GM18951 (cell line): Measurements from ENCODE around the gene TBC1D5.

ENCODE experiments used
- POLR2A ChIP-seq: IDR thresholded peaks from 4 replicates; pipeline ENCODE4 v1.6.1; 2011; ENCODE audit warnings: mild to moderate bottlenecking; ENCODE audit not compliant: insufficient read length, insufficient read depth; ENCODE audit errors: extremely low read depth
- in situ Hi-C: fragments of 300-500 bp; cut with MboI; formaldehyde crosslinking; loops from one replicate; pipeline ENCODE4 v1.12.0; 2022; ENCODE audit warnings: low sequenced_read_pairs, mixed read lengths, inconsistent platforms; ENCODE audit not compliant: unreplicated experiment

The TBC1D5 gene

DNA sequence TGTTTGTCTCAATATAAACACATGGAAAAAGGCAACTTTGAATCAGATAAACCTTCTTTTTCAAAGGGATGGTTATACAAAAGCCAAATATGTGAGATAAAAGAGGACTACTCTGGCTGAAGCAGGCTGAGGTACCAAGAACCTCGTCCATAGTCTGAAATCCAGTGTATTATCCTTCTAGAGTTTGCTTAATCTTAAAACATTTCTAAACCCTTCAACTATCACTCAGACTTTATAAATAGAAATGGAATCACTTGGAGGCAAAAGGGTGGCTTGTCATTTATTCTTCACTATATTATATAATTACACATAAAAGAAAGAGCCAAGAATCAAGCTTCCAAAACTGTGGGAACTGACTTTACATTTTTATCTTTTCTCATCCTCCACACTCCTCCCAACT, 554.1 kb downstream of the TBC1D5 start:
- in situ Hi-C loops = no loop called here
- TF ChIP-seq POLR2A = no peak

DNA sequence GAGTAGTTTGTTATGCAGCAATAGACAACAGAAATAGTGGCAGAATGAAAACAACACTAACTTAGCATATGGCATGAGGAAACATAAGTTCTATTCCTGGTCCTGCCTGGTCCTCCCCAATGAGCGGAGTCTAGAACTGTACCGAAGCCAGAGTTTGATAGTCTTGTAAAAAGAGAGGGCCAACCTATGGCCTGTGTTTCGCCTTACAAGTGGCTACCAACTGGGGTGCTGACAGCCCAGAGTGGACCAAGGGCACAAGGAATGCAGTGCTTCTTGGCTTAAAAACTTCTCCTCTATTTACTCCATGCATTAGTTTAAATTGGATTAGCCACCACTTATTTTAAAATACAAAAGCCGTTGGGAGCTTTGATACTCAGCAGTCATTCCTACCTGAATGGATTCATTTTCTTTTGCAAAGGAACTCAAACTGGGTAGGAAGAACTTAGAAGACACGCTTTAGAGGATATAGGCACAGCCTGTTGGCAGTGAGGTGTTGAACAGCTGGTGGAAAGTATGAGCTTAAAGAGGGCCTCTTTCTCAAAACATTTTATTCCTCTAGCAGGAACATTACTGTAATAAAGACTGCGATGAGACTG, 554.7 kb downstream of the TBC1D5 start:
- in situ Hi-C loops = no loop called here
- TF ChIP-seq POLR2A = no peak

DNA sequence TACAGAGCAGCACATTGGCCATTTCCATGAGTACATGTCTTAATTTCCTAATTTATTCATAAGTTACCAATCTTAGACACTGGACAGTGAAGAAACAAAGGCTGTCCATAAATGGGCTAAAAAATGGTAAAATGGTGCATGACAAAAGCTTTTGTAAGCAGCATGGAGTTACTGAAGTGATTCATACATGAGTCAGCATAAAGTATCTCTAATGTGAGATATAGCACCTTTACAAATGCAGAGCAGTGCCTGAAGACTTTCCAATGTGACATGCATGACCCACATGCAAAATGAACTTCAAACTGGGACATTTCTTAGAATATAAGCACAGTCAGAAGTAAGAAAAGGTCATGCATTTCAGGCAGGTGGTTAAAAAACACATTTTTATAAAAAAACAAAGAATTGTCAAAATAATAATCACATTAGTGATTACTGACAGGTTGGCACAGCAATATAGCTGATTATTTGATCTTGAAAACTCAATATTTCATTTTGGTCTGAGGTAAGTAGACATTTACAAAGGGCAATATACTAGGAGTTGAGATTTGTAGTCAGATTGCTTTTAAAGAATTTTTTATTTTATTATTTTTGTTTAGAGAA, 558.4 kb downstream of the TBC1D5 start:
- in situ Hi-C loops = no loop called here
- TF ChIP-seq POLR2A = no peak

DNA sequence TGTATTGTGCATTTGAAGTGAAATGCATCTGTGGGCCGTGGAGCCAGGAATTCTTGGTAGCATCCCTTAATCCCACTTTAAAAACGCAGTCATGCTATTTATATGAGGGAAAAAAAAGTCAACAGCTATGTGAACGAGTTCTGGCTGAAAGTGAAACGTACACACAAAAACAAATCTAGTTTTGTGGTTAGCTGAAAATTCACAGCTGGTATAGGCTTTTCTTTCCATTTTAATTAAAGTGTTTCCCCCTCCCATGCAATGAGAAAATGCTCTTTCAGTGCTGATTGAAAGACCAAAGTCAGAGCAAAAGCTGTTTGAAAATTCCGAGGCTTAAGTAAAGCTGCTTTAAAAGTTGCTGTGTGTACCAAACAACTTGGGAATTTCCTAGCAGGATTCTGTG, 560.3 kb downstream of the TBC1D5 start:
- in situ Hi-C loops = no loop called here
- no peak for TF ChIP-seq POLR2A

DNA sequence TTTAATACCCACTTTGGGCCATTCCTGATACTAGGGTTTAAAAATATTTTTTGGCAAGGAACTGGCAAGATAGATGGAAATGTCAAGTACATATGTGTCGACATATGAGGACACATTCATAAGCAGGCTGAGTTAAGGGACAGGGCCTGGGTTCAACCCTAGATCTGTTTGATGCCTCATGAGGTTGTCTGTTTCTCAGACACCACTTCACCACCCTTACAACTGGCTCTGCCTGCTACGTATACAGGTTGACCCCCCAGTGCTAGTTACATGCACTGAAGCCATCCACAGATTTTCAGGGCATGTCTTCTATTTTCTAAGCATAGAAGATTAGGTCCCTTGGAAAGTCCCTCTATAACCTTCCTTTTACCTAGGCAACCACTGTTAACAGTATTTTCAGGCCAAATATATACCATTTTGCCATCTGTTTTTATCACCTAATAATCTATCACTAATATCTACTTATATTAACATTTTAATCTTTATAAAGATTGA, 561.0 kb downstream of the TBC1D5 start:
- TF ChIP-seq POLR2A = no peak
- in situ Hi-C loops = no loop called here

DNA sequence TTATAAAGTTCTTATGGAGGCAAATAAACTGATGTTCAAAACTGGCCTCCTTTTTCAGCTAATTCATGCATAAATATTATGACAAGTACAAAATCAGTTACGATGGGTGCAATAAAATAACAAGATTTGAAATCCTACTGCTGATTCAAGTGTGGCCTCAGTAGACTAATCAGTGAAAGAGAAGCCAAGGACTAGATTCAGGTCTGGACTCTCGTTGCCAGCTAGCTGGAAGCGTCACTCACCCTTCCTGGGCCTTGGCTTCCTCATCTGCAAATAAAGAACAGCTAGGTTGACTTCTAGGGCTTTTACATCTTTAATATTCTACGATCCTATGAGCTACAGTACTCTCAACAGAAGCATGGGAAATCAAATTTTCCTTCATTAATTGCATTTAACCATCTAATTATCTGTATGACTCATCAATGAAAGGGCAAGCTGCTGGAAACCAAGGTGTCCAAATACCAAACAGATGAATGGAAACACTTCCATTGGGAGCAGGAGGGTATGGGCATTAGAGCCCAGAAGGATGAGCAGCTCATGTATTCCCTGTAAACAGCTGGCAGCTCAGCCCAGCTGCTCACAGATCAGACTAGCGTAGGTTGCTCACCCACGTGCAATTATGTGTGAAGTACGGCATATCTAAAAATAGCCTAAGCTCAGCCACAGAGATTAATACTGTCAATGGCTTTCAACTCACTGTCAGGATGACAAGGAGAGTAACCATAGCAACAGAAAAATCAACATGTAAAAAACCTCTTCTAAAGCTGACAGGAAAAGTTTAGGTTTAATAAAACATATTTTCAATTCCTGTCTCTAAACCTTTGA, 562.8 kb downstream of the TBC1D5 start:
- in situ Hi-C loops = no loop called here
- TF ChIP-seq POLR2A = no peak

DNA sequence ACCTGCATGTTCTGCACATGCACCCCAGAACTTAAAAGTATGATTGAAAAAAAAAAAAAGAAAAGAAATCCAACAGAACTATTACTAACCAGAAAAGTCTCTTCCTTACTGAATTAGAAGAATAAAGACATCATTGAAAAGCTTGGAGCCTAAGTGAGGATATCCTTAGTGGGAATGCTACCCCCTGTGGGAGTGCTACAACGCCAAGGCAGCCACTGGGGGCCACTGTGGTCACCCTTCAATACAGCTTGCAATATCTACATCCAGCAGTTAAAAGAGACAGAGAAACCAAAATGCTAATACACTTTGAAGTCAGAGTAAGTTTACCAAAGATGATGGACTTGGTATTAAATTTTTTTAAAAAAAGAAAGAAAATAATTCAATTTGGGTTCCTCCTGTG, 565.7 kb downstream of the TBC1D5 start:
- in situ Hi-C loops = no loop called here
- no peak for TF ChIP-seq POLR2A

DNA sequence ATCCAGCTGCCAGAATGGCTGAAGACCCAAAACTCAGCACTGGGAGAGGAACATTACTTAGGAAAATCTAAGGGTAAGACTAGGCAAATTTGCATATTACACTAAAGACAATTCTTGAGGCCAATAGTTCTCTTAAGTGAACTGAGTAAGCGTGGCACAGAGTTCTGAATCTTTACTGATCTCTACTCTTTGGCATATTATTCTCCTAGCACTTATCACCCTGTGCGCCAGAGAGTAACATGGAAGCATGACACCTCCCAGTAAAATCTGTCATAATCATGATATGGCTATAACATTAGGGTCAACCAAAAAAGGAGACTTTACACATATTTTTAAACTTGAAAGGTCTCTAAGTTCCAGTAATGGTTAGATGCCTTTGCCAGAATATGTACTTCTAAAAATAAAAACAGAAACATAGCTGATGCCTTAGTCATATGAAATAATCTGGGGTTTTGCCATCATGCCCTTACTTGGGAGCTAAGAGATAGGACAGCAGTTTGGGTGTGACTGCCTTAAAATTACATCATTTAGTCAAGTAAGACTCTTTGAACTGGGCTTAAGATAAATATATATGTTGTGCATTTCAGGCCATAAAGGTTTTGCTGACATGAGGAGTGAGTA, 567.1 kb downstream of the TBC1D5 start:
- TF ChIP-seq POLR2A = no peak
- in situ Hi-C loops = no loop called here

DNA sequence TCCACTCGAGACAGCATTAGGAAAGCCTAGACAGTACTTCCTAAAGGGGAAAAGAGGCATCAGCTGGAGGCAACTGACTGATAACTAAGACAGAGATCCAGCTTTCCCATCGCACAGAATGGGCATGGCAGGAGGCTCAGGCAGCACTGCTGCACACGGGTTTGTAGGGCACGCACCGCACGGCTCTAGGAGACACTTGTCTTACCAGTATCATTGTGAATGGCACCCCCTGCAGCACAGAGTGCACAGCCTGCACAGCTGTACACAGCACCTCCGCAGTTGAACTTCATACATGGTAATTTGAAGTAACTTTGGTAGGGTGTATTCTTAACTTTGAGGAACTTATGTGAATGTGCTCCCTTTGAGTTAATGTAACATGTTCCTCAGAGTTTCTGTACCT, 576.1 kb downstream of the TBC1D5 start:
- in situ Hi-C loops = no loop called here

DNA sequence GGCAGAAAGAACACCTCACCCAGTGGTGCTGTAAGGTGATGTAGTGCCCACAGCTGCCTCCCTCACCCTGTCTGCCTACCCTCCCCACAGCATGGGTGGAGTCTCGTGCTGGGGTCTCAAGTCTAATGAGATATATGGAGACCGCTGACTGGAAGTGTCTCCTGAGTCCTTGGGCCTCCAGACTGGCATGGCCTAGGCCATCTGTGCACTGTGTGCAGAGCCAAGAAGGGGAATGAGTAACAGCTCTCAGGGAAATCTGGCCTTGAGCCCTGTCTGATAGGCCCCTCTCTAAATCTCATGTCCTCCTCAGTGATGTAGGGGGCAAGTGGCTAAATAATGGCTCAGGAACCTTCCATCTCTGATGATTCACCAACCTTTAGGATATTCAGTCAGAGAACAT, 580.3 kb downstream of the TBC1D5 start:
- TF ChIP-seq POLR2A = no peak
- in situ Hi-C loops = no loop called here

More for the DNA sequence above, 576.1 kb downstream of the TBC1D5 start:
- TF ChIP-seq POLR2A = no peak

DNA sequence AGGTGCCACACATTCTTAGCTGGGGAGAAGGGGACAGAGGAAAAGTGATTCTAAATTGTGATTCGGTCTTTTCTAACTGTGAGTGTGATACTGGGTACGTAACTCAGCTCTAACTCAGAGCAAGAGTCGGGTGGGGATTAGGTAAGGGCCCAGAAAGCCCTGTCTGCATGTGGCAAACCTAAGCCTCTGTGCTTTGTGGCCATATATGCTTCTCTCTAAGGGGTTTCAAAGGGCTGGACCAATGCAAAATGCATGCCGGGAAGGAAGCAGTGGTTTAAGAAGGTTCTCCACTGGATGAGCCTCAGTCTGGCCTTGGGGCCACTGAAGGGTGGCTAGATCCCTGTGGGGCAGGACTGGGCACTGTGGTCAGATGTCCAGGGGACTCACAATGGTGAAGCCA, 581.8 kb downstream of the TBC1D5 start:
- no peak for TF ChIP-seq POLR2A
- in situ Hi-C loops = no loop called here

DNA sequence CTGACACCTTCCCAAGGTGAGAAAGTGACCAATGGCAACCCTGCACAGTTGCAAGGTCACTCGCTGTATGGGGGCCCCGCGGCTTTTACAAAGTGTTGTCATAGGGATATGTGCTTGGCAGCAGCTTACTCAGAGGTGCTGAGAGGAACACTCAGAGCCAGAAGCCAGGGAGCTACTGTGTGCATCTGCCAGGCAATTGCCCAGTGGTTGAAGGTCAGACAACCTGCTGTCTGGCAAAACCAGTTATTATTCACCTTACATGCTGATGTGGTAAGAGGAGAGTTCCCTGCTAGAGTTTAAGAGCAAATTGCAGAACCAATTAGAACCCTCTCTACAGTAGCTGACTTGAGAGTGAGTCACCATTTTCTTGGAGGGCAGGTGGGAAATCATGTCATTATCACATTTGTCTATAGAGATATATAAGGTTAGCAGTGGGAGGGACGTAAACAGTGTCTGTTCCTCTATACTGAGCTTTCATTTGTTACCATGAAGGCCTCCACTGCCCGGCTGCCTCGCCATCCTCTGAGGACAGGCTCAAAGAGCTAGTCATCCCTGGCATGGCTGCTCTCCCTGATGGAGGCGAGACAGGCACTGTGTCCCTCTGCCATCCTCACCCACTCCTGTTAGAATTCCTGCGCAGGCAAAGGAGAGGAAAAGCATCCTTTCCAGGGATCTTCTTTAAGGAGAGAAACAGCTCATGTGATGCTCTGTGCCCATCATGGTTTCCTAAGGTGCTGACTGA, 583.3 kb downstream of the TBC1D5 start:
- TF ChIP-seq POLR2A = no peak

DNA sequence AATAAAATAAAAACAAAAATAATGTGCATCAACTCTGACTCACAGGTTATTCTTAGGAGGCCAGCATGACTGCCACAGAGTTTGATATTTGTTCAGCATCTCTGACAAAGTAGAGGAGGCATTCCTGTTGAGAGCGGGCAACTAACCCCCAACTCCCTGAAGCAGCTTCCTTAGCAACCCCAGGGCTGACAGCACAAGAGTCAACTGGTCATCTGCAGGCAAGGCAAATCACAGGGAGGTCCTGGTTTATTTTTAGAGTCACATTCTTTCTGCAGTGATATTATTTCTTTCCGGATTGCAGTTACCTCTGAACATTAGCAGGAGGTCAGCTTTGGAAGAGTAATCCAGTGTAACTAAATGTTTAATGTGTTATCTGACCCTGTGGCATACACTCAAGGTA, 584.7 kb downstream of the TBC1D5 start:
- TF ChIP-seq POLR2A = no peak

More for the DNA sequence above, 583.3 kb downstream of the TBC1D5 start:
- in situ Hi-C loops = no loop called here

More for the DNA sequence above, 584.7 kb downstream of the TBC1D5 start:
- in situ Hi-C loops = no loop called here
